Activated CD4-positive, CD25-positive, alpha-beta regulatory T cell treated with anti-CD3 and anti-CD28 coated beads, Interleukin-2, amount 50 U/mL, for 16 hours (primary cell): ENCODE measurements around the gene MYO18B.

ENCODE experiments used
- DNase-seq: peaks from one replicate; pipeline ENCODE4 v3.0.0-alpha.2; 2020; ENCODE audit warnings: low read depth, low spot score

The MYO18B gene

GRCh38 chr22:25774575-25775026 lies 32.6 kb downstream of the MYO18B start:
- no peak for DNase-seq

GRCh38 chr22:25775531-25775930 lies 33.5 kb downstream of the MYO18B start:
- no peak for DNase-seq

GRCh38 chr22:25777411-25777810 lies 35.4 kb downstream of the MYO18B start:
- DNase-seq, result no peak

- DNase-seq, result no peak
Measured at GRCh38 chr22:25777870-25778269, 35.9 kb downstream of the MYO18B start.

- no peak for DNase-seq
Measured at GRCh38 chr22:25779426-25779825, 37.4 kb downstream of the MYO18B start.

- no peak for DNase-seq
Measured at GRCh38 chr22:25779890-25780289, 37.9 kb downstream of the MYO18B start.

- no peak for DNase-seq
Measured at GRCh38 chr22:25780673-25781072, 38.7 kb downstream of the MYO18B start.

GRCh38 chr22:25781801-25782200 lies 39.8 kb downstream of the MYO18B start:
- DNase-seq, result no peak

- DNase-seq, result no peak
Measured at GRCh38 chr22:25782831-25783230, 40.8 kb downstream of the MYO18B start.

- no peak for DNase-seq
Measured at GRCh38 chr22:25783856-25784255, 41.9 kb downstream of the MYO18B start.

GRCh38 chr22:25786165-25786564 lies 44.2 kb downstream of the MYO18B start:
- DNase-seq, result no peak

- no peak for DNase-seq
Measured at GRCh38 chr22:25791556-25791955, 49.6 kb downstream of the MYO18B start.

- DNase-seq, result no peak
Measured at GRCh38 chr22:25795478-25795877, 53.5 kb downstream of the MYO18B start.

- DNase-seq, result no peak
Measured at GRCh38 chr22:25797498-25798290, 55.7 kb downstream of the MYO18B start.

- no peak for DNase-seq
Measured at GRCh38 chr22:25800766-25801165, 58.8 kb downstream of the MYO18B start.

GRCh38 chr22:25802018-25802417 lies 60.0 kb downstream of the MYO18B start:
- DNase-seq, result no peak

- DNase-seq, result no peak
Measured at GRCh38 chr22:25804676-25805075, 62.7 kb downstream of the MYO18B start.

- DNase-seq, result no peak
Measured at GRCh38 chr22:25806579-25806978, 64.6 kb downstream of the MYO18B start.

GRCh38 chr22:25814685-25815084 lies 72.7 kb downstream of the MYO18B start:
- DNase-seq, result no peak

GRCh38 chr22:25815561-25815960 lies 73.6 kb downstream of the MYO18B start:
- DNase-seq, result no peak

GRCh38 chr22:25816522-25817059 lies 74.6 kb downstream of the MYO18B start:
- DNase-seq, result no peak

GRCh38 chr22:25817092-25817943 lies 75.3 kb downstream of the MYO18B start:
- DNase-seq, result no peak
